Gastroesophageal sphincter (tissue), 4 donors: ENCODE measurements around the gene LYST. TPM values are rescaled to one million over a fixed set of nuclear protein-coding genes. Genes with fewer than 3 reads are reported as not detected.

Source experiments
- ATAC-seq: fragments of 150-250 bp; one replicate; pipeline ENCODE4 v1.9.1; 2016; ENCODE audit warnings: mild to moderate bottlenecking, moderate library complexity
- H3K27ac ChIP-seq, 4 donors: fragments of 200-600 bp; sonication (generic) in 3 of 4; 1 replicate in 3 of 4; 2 replicates in 1 of 4; pipeline ENCODE4 v1.5.1; 2016 to 2019
- H3K27me3 ChIP-seq: fragments of 200-600 bp; sonication (generic); one replicate; pipeline ENCODE4 v1.5.1; 2019
- H3K36me3 ChIP-seq, 2 donors: fragments of 200-600 bp; sonication (generic); one replicate each; pipeline ENCODE4 v1.5.1; 2019; ENCODE audit warnings: control low read depth in 1 of 2
- H3K4me1 ChIP-seq, 3 donors: fragments of 200-600 bp; sonication (generic); 1 replicate in 2 of 3; 2 replicates in 1 of 3; pipeline ENCODE4 v1.5.1; 2016 to 2019; ENCODE audit warnings: control low read depth in 2 of 3
- H3K4me3 ChIP-seq, 2 donors: fragments of 200-600 bp; sonication (generic); one replicate each; pipeline ENCODE4 v1.5.1; 2019; ENCODE audit warnings: mild to moderate bottlenecking in 1 of 2, moderate library complexity in 1 of 2
- H3K9me3 ChIP-seq, 3 donors: fragments of 200-600 bp; sonication (generic); one replicate each; pipeline ENCODE4 v1.5.1; 2017 to 2019; ENCODE audit warnings: control low read depth in 2 of 3
- EP300 ChIP-seq: sonication (generic); formaldehyde crosslinking; IDR thresholded peaks from one replicate; pipeline ENCODE4 v1.6.1; 2017; ENCODE audit warnings: antibody characterized with exemption, mild to moderate bottlenecking
- POLR2A ChIP-seq, 2 donors: fragments of 450-650 bp; IDR thresholded peaks; one replicate each; pipeline ENCODE4 v1.6.1; 2017; ENCODE audit warnings: antibody characterized with exemption in 2 of 2, mild to moderate bottlenecking in 2 of 2, moderate library complexity in 1 of 2
- POLR2AphosphoS5 ChIP-seq: sonication (generic); formaldehyde crosslinking; IDR thresholded peaks from one replicate; pipeline ENCODE4 v1.6.1; 2017; ENCODE audit warnings: antibody characterized with exemption
- whole genome bisulfite sequencing, 2 donors: methylation state at CpG; one replicate each; pipeline ENCODE4 v1.1.5; 2018; ENCODE audit warnings: low coverage in 1 of 2; 5-methylcytosine and 5-hydroxymethylcytosine counted together
- total RNA-seq, 4 donors: library from RNA; depleted of rRNA; stranded (reverse); fragments of >200 nt; gene quantifications; one replicate each; pipeline ENCODE4 v1.1.0, GENCODE V29; 2016
- TF ChIP-seq, protein P1 (sequence below), 4 experiments: fragments of 200-600 bp in 2 of 4; fragments of 450-650 bp in 2 of 4; sonication (generic) in 1 of 4; IDR thresholded peaks; one replicate each; pipeline ENCODE4 v1.5.1; 2017 to 2019; ENCODE audit warnings: antibody characterized with exemption in 4 of 4, mild to moderate bottlenecking in 2 of 4, moderate library complexity in 2 of 4

Gene LYST
- total RNA-seq, 4 donors from 2014 or later, result 27.4 to 63.5 (median 31.4) TPM

DNA sequence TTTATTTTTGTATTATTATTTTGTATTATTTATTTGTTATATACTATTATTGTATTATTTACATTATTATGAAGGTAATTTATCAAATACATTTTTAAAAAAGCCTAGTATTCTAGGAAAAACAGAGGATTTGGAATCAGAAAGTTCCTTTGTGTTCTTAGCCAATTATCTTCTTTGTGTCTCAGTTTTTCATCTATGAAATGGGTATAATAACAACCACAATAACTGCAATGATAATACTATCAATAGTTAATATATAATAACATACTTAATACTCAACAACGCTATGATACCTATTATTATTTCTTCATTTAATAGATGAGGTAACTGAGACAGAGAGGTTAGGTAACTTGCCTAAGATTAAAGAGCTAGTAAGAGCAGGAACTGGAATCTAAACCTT is 136.7 kb downstream of the LYST start:
- TF ChIP-seq POLR2A (IDR thresholded peaks at IDR 0.05) (no peak), EP300 (no peak), POLR2AphosphoS5 (no peak)
- TF ChIP-seq, protein P1, sequence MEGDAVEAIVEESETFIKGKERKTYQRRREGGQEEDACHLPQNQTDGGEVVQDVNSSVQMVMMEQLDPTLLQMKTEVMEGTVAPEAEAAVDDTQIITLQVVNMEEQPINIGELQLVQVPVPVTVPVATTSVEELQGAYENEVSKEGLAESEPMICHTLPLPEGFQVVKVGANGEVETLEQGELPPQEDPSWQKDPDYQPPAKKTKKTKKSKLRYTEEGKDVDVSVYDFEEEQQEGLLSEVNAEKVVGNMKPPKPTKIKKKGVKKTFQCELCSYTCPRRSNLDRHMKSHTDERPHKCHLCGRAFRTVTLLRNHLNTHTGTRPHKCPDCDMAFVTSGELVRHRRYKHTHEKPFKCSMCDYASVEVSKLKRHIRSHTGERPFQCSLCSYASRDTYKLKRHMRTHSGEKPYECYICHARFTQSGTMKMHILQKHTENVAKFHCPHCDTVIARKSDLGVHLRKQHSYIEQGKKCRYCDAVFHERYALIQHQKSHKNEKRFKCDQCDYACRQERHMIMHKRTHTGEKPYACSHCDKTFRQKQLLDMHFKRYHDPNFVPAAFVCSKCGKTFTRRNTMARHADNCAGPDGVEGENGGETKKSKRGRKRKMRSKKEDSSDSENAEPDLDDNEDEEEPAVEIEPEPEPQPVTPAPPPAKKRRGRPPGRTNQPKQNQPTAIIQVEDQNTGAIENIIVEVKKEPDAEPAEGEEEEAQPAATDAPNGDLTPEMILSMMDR (IDR thresholded peaks at IDR 0.05), result no peak
- no peaks in the 10 kb centered on the region for H3K4me1 ChIP-seq
- 83 to 100% methylated on average over 1 of the region's 1 CpG for WGBS, 2 donors

DNA sequence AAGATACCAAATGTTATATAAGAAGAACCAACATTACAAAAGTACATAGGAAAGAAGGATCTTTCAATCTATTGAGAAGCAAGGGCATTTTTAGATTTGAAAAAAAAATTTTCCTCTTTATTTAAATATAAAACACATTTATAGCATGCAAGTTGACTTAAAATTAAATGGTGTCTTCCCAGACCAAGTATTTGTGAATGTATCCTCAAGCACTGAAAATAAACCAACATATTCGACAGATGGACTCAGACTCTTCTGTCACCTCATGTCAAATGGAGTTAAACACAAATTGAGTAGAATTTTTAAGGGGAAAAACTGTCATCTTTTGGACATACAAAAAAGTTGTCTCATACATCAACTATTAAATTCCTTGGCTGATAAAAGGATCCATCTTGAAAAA is 140.1 kb downstream of the LYST start:
- 100% methylated on average over 1 of the region's 1 CpG; no CpG with 5 or more reads in 1 of the 2 donors for WGBS, 2 donors
- H3K4me3 ChIP-seq, result no peak overlapping the region
- no peaks in the 10 kb centered on the region for H3K27me3 ChIP-seq
- H3K4me1 ChIP-seq, result no peaks in the 10 kb centered on the region
- no peak overlapping the region for H3K27ac ChIP-seq
- no peak for ATAC-seq
- H3K36me3 ChIP-seq, result peaks cover 4 to 91% of the 10 kb centered on the region in 2 donors
- TF ChIP-seq POLR2AphosphoS5 (no peak), EP300 (no peak), POLR2A (IDR thresholded peaks at IDR 0.05) (no peak)
- TF ChIP-seq, protein P1 (IDR thresholded peaks at IDR 0.05), result no peak
- H3K9me3 ChIP-seq, result no peaks in the 10 kb centered on the region

More for the DNA sequence above, 136.7 kb downstream of the LYST start:
- H3K9me3 ChIP-seq, result no peaks in the 10 kb centered on the region
- no peak overlapping the region for H3K27ac ChIP-seq
- no peaks in the 10 kb centered on the region for H3K27me3 ChIP-seq
- H3K36me3 ChIP-seq, result peaks cover 0 to 63% of the 10 kb centered on the region in 2 donors
- ATAC-seq, result no peak
- no peak overlapping the region for H3K4me3 ChIP-seq

DNA sequence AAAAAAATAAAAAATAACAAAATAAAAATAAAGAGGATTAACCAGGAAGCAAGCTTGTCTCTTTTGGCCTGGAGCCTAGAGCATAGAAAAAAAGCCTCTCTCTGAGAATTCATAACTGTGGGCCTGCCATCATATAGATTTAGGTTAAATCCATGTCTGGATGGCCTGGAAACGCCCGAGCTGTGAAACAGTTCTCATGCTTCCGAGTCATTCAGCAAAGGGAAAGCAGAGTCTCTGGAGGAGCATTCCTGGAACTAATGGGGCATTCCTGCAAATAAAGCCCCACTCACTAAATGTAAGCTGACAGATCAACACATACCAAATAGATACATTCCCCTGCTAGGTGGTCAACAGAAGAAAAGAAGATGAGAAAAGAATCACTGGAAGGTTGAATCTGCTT is 141.3 kb downstream of the LYST start:
- Histone ChIP-seq H3K4me1 (no peaks in the 10 kb centered on the region), H3K9me3 (no peaks in the 10 kb centered on the region), H3K27ac (no peak overlapping the region), H3K4me3 (no peak overlapping the region), H3K27me3 (no peaks in the 10 kb centered on the region), H3K36me3 (peaks cover 4 to 94% of the 10 kb centered on the region in 2 donors)
- 43 to 80% methylated on average over 1 to 3 of the region's 3 CpGs for WGBS, 2 donors
- TF ChIP-seq, protein P1 (IDR thresholded peaks at IDR 0.05), result no peak
- no peak for TF ChIP-seq POLR2A (IDR thresholded peaks at IDR 0.05)
- no peak for TF ChIP-seq POLR2AphosphoS5
- no peak for TF ChIP-seq EP300
- ATAC-seq, result no peak

DNA sequence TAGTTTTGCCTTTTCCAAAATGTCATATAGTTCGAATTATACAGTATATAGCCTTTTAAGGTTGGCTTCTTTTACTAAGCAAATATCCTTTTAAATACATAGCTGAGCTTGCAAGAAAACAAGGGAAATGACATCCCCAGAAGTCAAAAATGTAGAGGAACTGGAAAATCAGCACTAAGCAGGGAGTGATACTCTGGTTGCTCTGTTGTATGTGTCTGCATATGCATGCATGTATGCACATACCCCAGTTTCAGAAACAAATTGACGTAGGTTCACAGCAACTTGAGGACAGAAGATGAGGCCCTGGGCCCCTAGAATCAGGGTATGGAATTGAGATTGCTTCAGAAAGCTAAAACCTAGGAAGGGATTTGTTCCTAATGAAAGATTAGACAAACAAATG is 142.0 kb downstream of the LYST start:
- no peaks in the 10 kb centered on the region for H3K4me1 ChIP-seq
- TF ChIP-seq, protein P1 (IDR thresholded peaks at IDR 0.05), result no peak
- no peak for TF ChIP-seq EP300
- TF ChIP-seq POLR2A (IDR thresholded peaks at IDR 0.05), result no peak
- no peak for TF ChIP-seq POLR2AphosphoS5
- H3K27ac ChIP-seq, result no peak overlapping the region
- H3K9me3 ChIP-seq, result no peaks in the 10 kb centered on the region
- H3K4me3 ChIP-seq, result no peak overlapping the region
- no peaks in the 10 kb centered on the region for H3K27me3 ChIP-seq
- WGBS, 2 donors, result 91 to 100% methylated on average over 2 of the region's 2 CpGs
- H3K36me3 ChIP-seq, result peaks cover 4 to 94% of the 10 kb centered on the region in 2 donors
- ATAC-seq, result no peak

DNA sequence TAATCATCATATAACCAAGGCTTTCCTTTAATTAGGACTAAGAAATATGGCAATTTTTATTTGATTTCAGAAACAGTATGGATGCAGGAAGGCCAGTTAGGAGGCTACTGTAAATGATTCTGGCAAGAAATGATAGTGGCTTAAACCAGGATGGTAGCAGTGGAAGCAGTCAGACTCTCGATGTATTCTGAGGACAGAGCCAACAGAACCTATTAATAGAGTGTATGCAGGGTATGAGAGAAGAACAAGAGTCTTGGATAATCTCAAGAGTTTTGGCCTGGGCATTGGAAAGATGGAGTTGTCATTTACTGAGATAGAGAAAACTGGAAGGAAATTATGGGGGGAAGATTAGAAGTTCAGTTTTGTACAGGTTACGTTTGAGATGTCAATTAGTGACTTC is 143.8 kb downstream of the LYST start:
- no peak overlapping the region for H3K27ac ChIP-seq
- TF ChIP-seq POLR2AphosphoS5 (no peak), EP300 (no peak), POLR2A (IDR thresholded peaks at IDR 0.05) (no peak)
- TF ChIP-seq, protein P1 (IDR thresholded peaks at IDR 0.05), result no peak
- no peaks in the 10 kb centered on the region for H3K4me1 ChIP-seq
- peaks cover 4 to 91% of the 10 kb centered on the region in 2 donors for H3K36me3 ChIP-seq
- no peak overlapping the region for H3K4me3 ChIP-seq
- no peak for ATAC-seq
- H3K9me3 ChIP-seq, result no peaks in the 10 kb centered on the region
- H3K27me3 ChIP-seq, result no peaks in the 10 kb centered on the region
- WGBS, 2 donors, result 93 to 94% methylated on average over 2 of the region's 2 CpGs
